HepG2 (cell line): ENCODE results near the gene LRRC43. TPM values are rescaled to one million over a fixed set of nuclear protein-coding genes. Genes with fewer than 3 reads are reported as not detected.

ENCODE experiments used
- ATAC-seq: fragments of 200-7000 bp; cut with Tn5 transposase; 3 replicates; pipeline ENCODE4 v1.9.1; 2020; ENCODE audit warnings: mild to moderate bottlenecking, moderate library complexity
- BruUV-seq: library from RNA; stranded (reverse); fragments of 400-500 nt; replicated peaks from 2 replicates; lab custom pipeline; 2021; lab: Mats Ljungman, UMichigan
- CTCF ChIA-PET: fragments of 300-600 bp; formaldehyde crosslinking; extraction: SDS; loops from one replicate; lab custom pipeline; 2021; ENCODE audit warnings: low total read pairs, inconsistent platforms, low intra/inter-chr PET ratio; lab: Yijun Ruan, JAX
- POLR2A ChIA-PET: fragments of 350-600 bp; sonication (Branson Sonifier 250); formaldehyde crosslinking; loops from one replicate; lab custom pipeline; 2020; ENCODE audit warnings: antibody characterized with exemption, inconsistent platforms; lab: Yijun Ruan, JAX
- DNase-seq: peaks from one replicate; pipeline ENCODE4 v3.0.0-alpha.2; 2015; ENCODE audit warnings: low spot score
- FAIRE-seq: peaks from 3 replicates; lab custom pipeline; 2011; peaks lifted over from hg19 to GRCh38; lab: Jason Lieb, UNC
- H2AFZ ChIP-seq: one replicate; pipeline ENCODE4 v1.6.1; 2011; ENCODE audit warnings: low read length, inconsistent platforms
- H3K27ac ChIP-seq: fragments of 300-600 bp; 3 replicates; pipeline ENCODE4 v1.8.0; 2011; ENCODE audit warnings: mixed run types, mild to moderate bottlenecking, mixed read lengths, low read length, inconsistent platforms; ENCODE audit not compliant: insufficient read depth; ENCODE audit errors: extremely low read length
- H3K27me3 ChIP-seq, 2 experiments: fragments of 200-600 bp in 1 of 2; 2 replicates in 1 of 2; 3 replicates in 1 of 2; pipeline versions ENCODE4 v1.6.0 to v1.8.0; 2011; ENCODE audit warnings: low read length in 2 of 2, mild to moderate bottlenecking in 2 of 2, moderate library complexity in 2 of 2, inconsistent platforms in 1 of 2; ENCODE audit not compliant: insufficient read depth in 2 of 2, control insufficient read depth in 1 of 2
- H3K36me3 ChIP-seq, 2 experiments: fragments of 200-600 bp in 1 of 2; replicated peaks in 1 of 2; 2 replicates in 1 of 2; 3 replicates in 1 of 2; pipeline versions ENCODE4 v1.5.1 to v1.8.0; 2011; ENCODE audit warnings: low read length in 2 of 2, inconsistent platforms in 1 of 2; ENCODE audit not compliant: insufficient read depth in 2 of 2, control insufficient read depth in 1 of 2
- H3K4me1 ChIP-seq: 2 replicates; pipeline ENCODE4 v1.5.1; 2012; ENCODE audit warnings: low read length, inconsistent platforms; ENCODE audit not compliant: insufficient read depth
- H3K4me2 ChIP-seq: 2 replicates; pipeline ENCODE4 v1.6.0; 2011; ENCODE audit warnings: low read depth, low read length, inconsistent platforms
- H3K4me3 ChIP-seq, 3 experiments: fragments of 200-600 bp in 1 of 3; sonication (generic), shearing (Covaris generic) in 1 of 3; replicated peaks in 1 of 3; 2 replicates each; pipeline ENCODE4 v1.5.1; 2011 to 2016; ENCODE audit warnings: low read length in 3 of 3, inconsistent platforms in 2 of 3, low read depth in 2 of 3, mild to moderate bottlenecking in 2 of 3, control low read depth in 1 of 3, mixed read lengths in 1 of 3; ENCODE audit not compliant: insufficient read depth in 1 of 3
- H3K79me2 ChIP-seq: one replicate; pipeline ENCODE4 v1.6.1; 2011; ENCODE audit warnings: low read length, inconsistent platforms; ENCODE audit not compliant: insufficient read depth
- H3K9ac ChIP-seq: 2 replicates; pipeline ENCODE4 v1.6.0; 2011; ENCODE audit warnings: mild to moderate bottlenecking, low read depth, low read length, inconsistent platforms; ENCODE audit not compliant: insufficient read depth
- H3K9me3 ChIP-seq: 2 replicates; pipeline ENCODE4 v1.5.1; 2012; ENCODE audit warnings: mild to moderate bottlenecking, low read length
- H4K20me1 ChIP-seq: 2 replicates; pipeline ENCODE4 v1.6.0; 2011; ENCODE audit warnings: inconsistent platforms, mild to moderate bottlenecking, low read length, moderate library complexity; ENCODE audit not compliant: insufficient read depth
- FOXK1 ChIP-seq: sonication (generic); formaldehyde crosslinking; IDR thresholded peaks from 2 replicates; pipeline ENCODE4 v1.4.0; 2020; ENCODE audit warnings: low read depth, missing genetic modification reagents, borderline replicate concordance
- LCORL ChIP-seq, 2 experiments: fragments of 450-650 bp in 1 of 2; sonication (generic) in 1 of 2; formaldehyde crosslinking in 1 of 2; IDR thresholded peaks; 2 replicates each; pipeline versions ENCODE4 v1.5.0 to v1.6.1; 2017 to 2020; ENCODE audit warnings: antibody characterized with exemption in 1 of 2, missing genetic modification reagents in 1 of 2
- NCOA2 ChIP-seq: sonication (generic); formaldehyde crosslinking; IDR thresholded peaks from 2 replicates; pipeline ENCODE4 v1.8.0; 2022; ENCODE audit warnings: inconsistent platforms
- PHB2 ChIP-seq: fragments of 450-650 bp; IDR thresholded peaks from 2 replicates; pipeline ENCODE4 v1.6.1; 2018; ENCODE audit not compliant: partially characterized antibody
- PRDM10 ChIP-seq: sonication (generic); formaldehyde crosslinking; IDR thresholded peaks from 2 replicates; pipeline ENCODE4 v1.4.0; 2020; ENCODE audit warnings: low read depth, missing genetic modification reagents
- RXRA ChIP-seq: sonication (generic); formaldehyde crosslinking; IDR thresholded peaks from 2 replicates; pipeline ENCODE4 v1.5.1; 2020; ENCODE audit warnings: missing genetic modification reagents
- TCF7L2 ChIP-seq: IDR thresholded peaks from 2 replicates; pipeline ENCODE4 v1.6.1; 2011; ENCODE audit warnings: mild to moderate bottlenecking, low read depth, low read length, moderate library complexity
- ZKSCAN5 ChIP-seq: sonication (generic); formaldehyde crosslinking; IDR thresholded peaks from 2 replicates; pipeline ENCODE4 v1.5.1; 2020; ENCODE audit warnings: mild to moderate bottlenecking, missing genetic modification reagents
- ZNF230 ChIP-seq: sonication (generic); formaldehyde crosslinking; IDR thresholded peaks from 2 replicates; pipeline ENCODE4 v1.4.0; 2020; ENCODE audit warnings: mild to moderate bottlenecking, missing genetic modification reagents
- ZNF329 ChIP-seq: sonication (generic); formaldehyde crosslinking; IDR thresholded peaks from 2 replicates; pipeline ENCODE4 v1.9.0; 2021; ENCODE audit warnings: low read depth, mild to moderate bottlenecking, missing genetic modification reagents
- ZNF607 ChIP-seq: sonication (generic); formaldehyde crosslinking; IDR thresholded peaks from 2 replicates; pipeline ENCODE4 v1.5.1; 2020; ENCODE audit warnings: missing genetic modification reagents, mild to moderate bottlenecking, borderline replicate concordance
- ZNF800 ChIP-seq: sonication (generic); formaldehyde crosslinking; IDR thresholded peaks from 2 replicates; pipeline ENCODE4 v1.4.0; 2020; ENCODE audit warnings: missing genetic modification reagents
- WGBS: methylation state at CpG from one replicate; pipeline ENCODE4 v1.1.6; 2017; ENCODE audit warnings: low lambda C conversion rate; 5-methylcytosine and 5-hydroxymethylcytosine counted together
- in situ Hi-C: cut with HindIII; loops from 2 replicates; pipeline ENCODE4 v1.10.0; 2017; ENCODE audit warnings: low pct_unique_long_range_greater_than_20kb; ENCODE audit not compliant: extremely low pct_ligation_motif_present
- intact Hi-C: fragments of 100-400 bp; cut with micrococcal nuclease; formaldehyde crosslinking; loops from one replicate; pipeline ENCODE4 v1.10.0; 2022; ENCODE audit not compliant: unreplicated experiment
- polyA plus RNA-seq, 8 experiments: library from polyadenylated mRNA; depleted of rRNA in 3 of 8; stranded (reverse) in 7 of 8; unstranded in 1 of 8; fragments of >200 nt; fragmentation: Illumina TruSeq in 4 of 8; extraction: Trizol in 4 of 8; gene quantifications; 2 replicates each; pipeline versions ENCODE4 v1.2.1 to v1.2.3, GENCODE V29; 2011 to 2016; ENCODE audit warnings: low read depth in 4 of 8, missing spikeins in 1 of 8, mixed read lengths in 1 of 8; ENCODE audit not compliant: insufficient read depth in 1 of 8
- total RNA-seq, 5 experiments: library from RNA; depleted of rRNA; stranded (reverse); fragments of >200 nt; fragmentation: Illumina TruSeq; extraction: Trizol; gene quantifications; 2 replicates each; pipeline ENCODE4 v1.2.3, GENCODE V29; 2016; ENCODE audit warnings: low read depth in 1 of 5

LRRC43 gene
- total and polyA plus RNA-seq, 2 of the 13 experiments (the other 11 are each of a cell fraction or from before 2014, with no cell fraction given): not detected

GRCh38 chr12:122161682-122162081, 21.2 kb upstream of the LRRC43 start:
- H3K36me3 ChIP-seq: no peaks in the 10 kb centered on the region
- H3K4me2 ChIP-seq: no peak overlapping the region
- H2AFZ ChIP-seq: no peak overlapping the region
- peaks cover 0 to 7% of the 10 kb centered on the region in 2 experiments; a peak in 2 of 5 replicates for H3K27me3 ChIP-seq
- in situ Hi-C loops (no loop called here), intact Hi-C loops (no loop called here)
- DNase-seq: no peak
- no peak overlapping the region for H3K27ac ChIP-seq
- TF ChIP-seq ZNF230 (CRISPR knock-in tag): no peak
- no peak for TF ChIP-seq FOXK1 (CRISPR knock-in tag)
- no peak for TF ChIP-seq ZNF329
- TF ChIP-seq TCF7L2: no peak
- no peak for TF ChIP-seq PRDM10 (CRISPR knock-in tag)
- no peak for TF ChIP-seq ZKSCAN5 (CRISPR knock-in tag)
- no peak for TF ChIP-seq ZNF607 (CRISPR knock-in tag)
- no peak for TF ChIP-seq RXRA (CRISPR knock-in tag)
- TF ChIP-seq NCOA2 (CRISPR knock-in tag): no peak
- TF ChIP-seq ZNF800: no peak
- TF ChIP-seq LCORL (IDR thresholded peaks at IDR 0.05): no peak
- TF ChIP-seq LCORL (CRISPR knock-in tag; IDR thresholded peaks at IDR 0.05): no peak
- no peak for TF ChIP-seq PHB2
- no peaks in the 10 kb centered on the region for H3K79me2 ChIP-seq
- no peak overlapping the region for H3K4me3 ChIP-seq
- ChIA-PET CTCF (no interaction called here), POLR2A (no interaction called here)
- no TSS peak for BruUV-seq
- H3K9me3 ChIP-seq: no peaks in the 10 kb centered on the region
- H3K9ac ChIP-seq: no peak overlapping the region
- WGBS: 38% methylated on average over 8 of the region's 8 CpGs
- FAIRE-seq: no peak
- peaks cover 14% of the 10 kb centered on the region for H3K4me1 ChIP-seq
- no peak for ATAC-seq
- no peaks in the 10 kb centered on the region for H4K20me1 ChIP-seq
